OCI-LY1 (cell line): ENCODE results near the gene ST8SIA1.

ENCODE experiments used
- CTCF ChIP-seq: fragments of 200-600 bp; sonication (generic), shearing (Covaris generic); IDR thresholded peaks from 2 replicates; pipeline ENCODE4 v1.5.1; 2017; ENCODE audit warnings: mild to moderate bottlenecking, antibody characterized with exemption, low read length, moderate library complexity, mixed read lengths
- EZH2 ChIP-seq: fragments of 200-600 bp; sonication (generic), shearing (Covaris generic); IDR thresholded peaks from 2 replicates; pipeline ENCODE4 v1.8.0; 2017; ENCODE audit warnings: borderline replicate concordance, mixed run types, mild to moderate bottlenecking, antibody characterized with exemption, low read length, moderate library complexity, mixed read lengths

- TF ChIP-seq CTCF (no peak), EZH2 (no peak)
These were observed 174.0 kb downstream of the ST8SIA1 start for GRCh38 chr12:22160396-22161003.
